GM12878 (cell line): ENCODE data around the gene UMPS. TPM values are rescaled to one million over a fixed set of nuclear protein-coding genes. Genes with fewer than 3 reads are reported as not detected.

Source experiments
- ATAC-seq: fragments of 200-7000 bp; cut with Tn5 transposase; 3 replicates; pipeline ENCODE4 v1.9.1; 2020; ENCODE audit warnings: mild to moderate bottlenecking, moderate library complexity
- BruUV-seq: library from RNA; stranded (reverse); fragments of 400-500 nt; replicated peaks from 2 replicates; lab custom pipeline; 2021; lab: Mats Ljungman, UMichigan
- CTCF ChIA-PET: fragments of 300-600 bp; sonication (Branson Sonifier 250); formaldehyde crosslinking; extraction: SDS; loops from one replicate; lab custom pipeline; 2021; ENCODE audit warnings: inconsistent platforms; lab: Yijun Ruan, JAX
- POLR2A ChIA-PET: fragments of 350-600 bp; formaldehyde crosslinking; extraction: SDS; loops from one replicate; lab custom pipeline; 2021; ENCODE audit warnings: inconsistent platforms; lab: Charles Lee
- RAD21 ChIA-PET: fragments of 300-600 bp; sonication (Branson Sonifier 250); formaldehyde crosslinking; loops from one replicate; lab custom pipeline; 2023; ENCODE audit warnings: antibody characterized with exemption; ENCODE audit not compliant: unreplicated experiment; lab: Charles Lee
- SMC1A ChIA-PET: fragments of 300-600 bp; sonication (Branson Sonifier 250); formaldehyde crosslinking; loops from one replicate; lab custom pipeline; 2023; ENCODE audit not compliant: unreplicated experiment, uncharacterized antibody; lab: Charles Lee
- DNase-seq: peaks from one replicate; pipeline ENCODE4 v3.0.0-alpha.2; 2011; ENCODE audit warnings: low read depth, low spot score
- FAIRE-seq: peaks from 3 replicates; lab custom pipeline; 2011; peaks lifted over from hg19 to GRCh38; lab: Jason Lieb, UNC
- H2AFZ ChIP-seq: 2 replicates; pipeline ENCODE4 v1.6.0; 2011; ENCODE audit warnings: low read depth, low read length, control low read depth; ENCODE audit not compliant: control insufficient read depth
- H3K27ac ChIP-seq: 2 replicates; pipeline ENCODE4 v1.5.1; 2011; ENCODE audit warnings: control low read depth; ENCODE audit not compliant: control insufficient read depth, insufficient read depth
- H3K27me3 ChIP-seq, 2 experiments: replicated peaks in 1 of 2; 2 replicates each; pipeline versions ENCODE4 v1.6.0 to v1.6.1; 2011; ENCODE audit warnings: low read length in 1 of 2; ENCODE audit not compliant: control insufficient read depth in 2 of 2, insufficient read depth in 2 of 2
- H3K36me3 ChIP-seq, 2 experiments: 2 replicates each; pipeline ENCODE4 v1.5.1; 2011; ENCODE audit warnings: low read length in 1 of 2; ENCODE audit not compliant: control insufficient read depth in 2 of 2, insufficient read depth in 2 of 2
- H3K4me1 ChIP-seq: 2 replicates; pipeline ENCODE4 v1.6.1; 2011; ENCODE audit warnings: mild to moderate bottlenecking, low read length, moderate library complexity, mixed read lengths; ENCODE audit not compliant: control insufficient read depth, insufficient read depth
- H3K4me2 ChIP-seq: 2 replicates; pipeline ENCODE4 v1.6.0; 2011; ENCODE audit warnings: control low read depth; ENCODE audit not compliant: control insufficient read depth, insufficient read depth
- H3K4me3 ChIP-seq: fragments of 200-600 bp; sonication (generic); 2 replicates; pipeline ENCODE4 v1.5.1; 2016
- H3K79me2 ChIP-seq: 2 replicates; pipeline ENCODE4 v1.6.0; 2011; ENCODE audit warnings: low read length; ENCODE audit not compliant: control insufficient read depth, insufficient read depth
- H3K9ac ChIP-seq: 2 replicates; pipeline ENCODE4 v1.8.0; 2011; ENCODE audit warnings: low read length, control low read depth, mixed read lengths; ENCODE audit not compliant: control insufficient read depth, insufficient read depth
- H3K9me3 ChIP-seq: replicated peaks from 3 replicates; pipeline ENCODE4 v1.5.1; 2011; ENCODE audit warnings: mild to moderate bottlenecking, low read length; ENCODE audit not compliant: control insufficient read depth, insufficient read depth
- H4K20me1 ChIP-seq: 2 replicates; pipeline ENCODE4 v1.6.0; 2011; ENCODE audit not compliant: control insufficient read depth, insufficient read depth
- ATF2 ChIP-seq: IDR thresholded peaks from 2 replicates; pipeline ENCODE4 v1.6.1; 2012; ENCODE audit warnings: low read length, inconsistent platforms
- CBX5 ChIP-seq: sonication (generic); IDR thresholded peaks from 2 replicates; pipeline ENCODE4 v1.6.1; 2016; ENCODE audit warnings: low read depth, moderate library complexity, mild to moderate bottlenecking, inconsistent platforms
- CREM ChIP-seq: IDR thresholded peaks from 2 replicates; pipeline ENCODE4 v1.6.1; 2014; ENCODE audit warnings: antibody characterized with exemption, low read depth
- EP300 ChIP-seq, 2 experiments: fragments of 150-350 bp in 1 of 2; IDR thresholded peaks; 2 replicates each; pipeline ENCODE4 v1.6.1; 2011 to 2012; ENCODE audit warnings: low read depth in 2 of 2, low read length in 2 of 2, borderline replicate concordance in 1 of 2, improper control_type of control experiment in 1 of 2, inconsistent platforms in 1 of 2; ENCODE audit not compliant: control insufficient read depth in 1 of 2
- ESRRA ChIP-seq: IDR thresholded peaks from 2 replicates; pipeline ENCODE4 v1.6.1; 2012; ENCODE audit warnings: mild to moderate bottlenecking, low read length, improper control_type of control experiment
- MAX ChIP-seq: IDR thresholded peaks from 2 replicates; pipeline ENCODE4 v1.6.1; 2012; ENCODE audit warnings: low read depth, low read length, improper control_type of control experiment
- MTA2 ChIP-seq: fragments of 450-650 bp; IDR thresholded peaks from 2 replicates; pipeline ENCODE4 v1.6.1; 2016; ENCODE audit warnings: low read depth, mild to moderate bottlenecking, moderate library complexity
- SIN3A ChIP-seq: IDR thresholded peaks from 2 replicates; pipeline ENCODE4 v1.6.1; 2012; ENCODE audit warnings: low read depth, low read length, improper control_type of control experiment
- SMAD1 ChIP-seq: fragments of 450-650 bp; IDR thresholded peaks from 2 replicates; pipeline ENCODE4 v1.6.1; 2018; ENCODE audit warnings: mild to moderate bottlenecking, low read depth; ENCODE audit not compliant: partially characterized antibody
- SUZ12 ChIP-seq: fragments of 200-600 bp; sonication (generic); IDR thresholded peaks from one replicate; pipeline ENCODE4 v1.6.1; 2018; ENCODE audit warnings: antibody characterized with exemption, mild to moderate bottlenecking; ENCODE audit not compliant: unreplicated experiment
- USF2 ChIP-seq: IDR thresholded peaks from 2 replicates; pipeline ENCODE4 v1.6.1; 2011; ENCODE audit warnings: low read depth, low read length, improper control_type of control experiment, borderline replicate concordance
- WRNIP1 ChIP-seq: IDR thresholded peaks from 2 replicates; pipeline ENCODE4 v1.6.1; 2011; ENCODE audit warnings: low read depth, low read length, improper control_type of control experiment, borderline replicate concordance
- ZNF207 ChIP-seq: fragments of 450-650 bp; IDR thresholded peaks from 2 replicates; pipeline ENCODE4 v1.6.1; 2014; ENCODE audit warnings: antibody characterized with exemption, mild to moderate bottlenecking, borderline replicate concordance
- ZZZ3 ChIP-seq: IDR thresholded peaks from 2 replicates; pipeline ENCODE4 v1.6.1; 2011; ENCODE audit warnings: low read depth; ENCODE audit not compliant: control insufficient read depth, insufficient read length
- WGBS: methylation state at CpG from one replicate; pipeline ENCODE4 v1.1.6; 2016; ENCODE audit warnings: low lambda C conversion rate; ENCODE audit not compliant: insufficient replicate concordance, insufficient coverage; ENCODE audit errors: missing lambda C conversion rate; 5-methylcytosine and 5-hydroxymethylcytosine counted together
- in situ Hi-C: fragments of 300-500 bp; cut with MboI; formaldehyde crosslinking; loops from 9 replicates; pipeline ENCODE4 v1.14.3; 2018; ENCODE audit warnings: mixed read lengths
- intact Hi-C: fragments of 100-400 bp; cut with micrococcal nuclease; formaldehyde crosslinking; loops from one replicate; pipeline ENCODE4 v1.14.2; 2022; ENCODE audit not compliant: unreplicated experiment
- polyA plus RNA-seq, 11 experiments: library from polyadenylated mRNA; depleted of rRNA in 4 of 11; unstranded in 6 of 11; stranded (reverse) in 5 of 11; fragments of >200 nt; fragmentation: Nextera tagmentation in 4 of 11; fragmentation: Illumina TruSeq in 1 of 11; extraction: Ambion mirVana in 4 of 11; extraction: Trizol in 1 of 11; gene quantifications; 1 replicate in 1 of 11; 2 replicates in 10 of 11; pipeline versions ENCODE4 v1.2.1 to v1.2.3, GENCODE V29; 2011 to 2016; ENCODE audit warnings: inconsistent platforms in 2 of 11, missing spikeins in 2 of 11, low read depth in 1 of 11
- total RNA-seq, 4 experiments: library from RNA; depleted of rRNA in 3 of 4; stranded (reverse); fragments of >200 nt in 3 of 4; fragmentation: Illumina TruSeq in 1 of 4; extraction: Trizol in 1 of 4; gene quantifications; 2 replicates each; pipeline versions ENCODE4 v1.2.1 to v1.2.3, GENCODE V29; 2013 to 2021

Gene UMPS
- total and polyA plus RNA-seq, 10 of the 15 experiments (the other 5 are each of a cell fraction or from before 2014, with no cell fraction given), result 30.6 to 82.8 (median 49.5) TPM

GRCh38 chr3:124779116-124779515, 48.9 kb downstream of the UMPS start:
- ChIA-PET RAD21 (interaction anchor here (0.8 to 2.5 kb wide), 2 partner anchors 9 to 154 kb away, joined by 3 to 9 read pairs; no protein-coding TSS in a partner anchor), POLR2A (no interaction called here), SMC1A (interaction anchor here (0.6 to 3.2 kb wide), 3 partner anchors 8 to 164 kb away, joined by 3 to 18 read pairs (median 3); no protein-coding TSS in a partner anchor), CTCF (interaction anchor here (1.7 to 4.4 kb wide), 2 partner anchors 8 to 9 kb away, joined by 6 to 22 read pairs; no protein-coding TSS in a partner anchor)
- TF ChIP-seq MTA2 (no peak), SUZ12 (no peak), WRNIP1 (no peak), CREM (no peak), ESRRA (no peak), SIN3A (no peak), ZNF207 (no peak), EP300 (IDR thresholded peaks at IDR 0.05; ENCODE audit: borderline replicate concordance in 1 of 2, control insufficient read depth in 1 of 2, low read depth in 2 of 2, low read length in 2 of 2) (no peak), CBX5 (no peak), SMAD1 (no peak), USF2 (no peak), ZZZ3 (no peak), ATF2 (no peak), MAX (no peak)
- in situ Hi-C loops, result no loop called here
- H3K27ac ChIP-seq, result no peak overlapping the region
- no peak for FAIRE-seq
- no peaks in the 10 kb centered on the region for H3K27me3 ChIP-seq
- no peak overlapping the region for H3K4me2 ChIP-seq
- H3K9me3 ChIP-seq, result no peaks in the 10 kb centered on the region
- DNase-seq, result no peak
- no peak for ATAC-seq
- no peaks in the 10 kb centered on the region for H3K36me3 ChIP-seq
- WGBS, result 36% methylated on average over 7 of the region's 7 CpGs
- no TSS peak for BruUV-seq
- no peak overlapping the region for H3K9ac ChIP-seq
- no peaks in the 10 kb centered on the region for H4K20me1 ChIP-seq
- H3K4me1 ChIP-seq, result peaks cover 6% of the 10 kb centered on the region
- intact Hi-C loops, result no loop called here
- no peak overlapping the region for H2AFZ ChIP-seq
- H3K79me2 ChIP-seq, result no peaks in the 10 kb centered on the region
- no peak overlapping the region for H3K4me3 ChIP-seq
